HepG2 (cell line): ENCODE data around the gene AGER.

Experiments
- CEBPB ChIP-seq: IDR thresholded peaks from 2 replicates; pipeline ENCODE4 v1.6.1; 2011; ENCODE audit warnings: low read depth, low read length, improper control_type of control experiment, borderline replicate concordance
- CTCF ChIP-seq: sonication (generic); formaldehyde crosslinking; IDR thresholded peaks from 2 replicates; pipeline ENCODE4 v1.5.0; 2020; ENCODE audit warnings: mild to moderate bottlenecking, missing genetic modification reagents, moderate library complexity
- NFE2L1 ChIP-seq: sonication (generic); formaldehyde crosslinking; IDR thresholded peaks from 2 replicates; pipeline ENCODE4 v1.4.0; 2020; ENCODE audit warnings: missing genetic modification reagents, mild to moderate bottlenecking, borderline replicate concordance
- NFIB ChIP-seq: sonication (generic); formaldehyde crosslinking; IDR thresholded peaks from 2 replicates; pipeline ENCODE4 v1.9.0; 2021; ENCODE audit warnings: missing genetic modification reagents, mild to moderate bottlenecking, borderline replicate concordance
- RAD21 ChIP-seq: fragments of 450-650 bp; formaldehyde crosslinking; IDR thresholded peaks from 2 replicates; pipeline ENCODE4 v1.5.0; 2020; ENCODE audit warnings: mild to moderate bottlenecking
- RBFOX2 ChIP-seq: fragments of 200-400 bp; formaldehyde crosslinking; IDR thresholded peaks from 2 replicates; pipeline ENCODE4 v1.6.1; 2017; ENCODE audit warnings: low read depth, mild to moderate bottlenecking, low read length
- YEATS2 ChIP-seq: sonication (generic); formaldehyde crosslinking; IDR thresholded peaks from 2 replicates; pipeline ENCODE4 v1.4.0; 2020; ENCODE audit warnings: missing genetic modification reagents, borderline replicate concordance
- ZMYM4 ChIP-seq: sonication (generic); formaldehyde crosslinking; IDR thresholded peaks from 2 replicates; pipeline ENCODE4 v1.8.1; 2023; ENCODE audit warnings: mild to moderate bottlenecking, missing genetic modification reagents
- ZNF24 ChIP-seq: fragments of 450-650 bp; IDR thresholded peaks from 2 replicates; pipeline ENCODE4 v1.6.1; 2017; ENCODE audit warnings: antibody characterized with exemption, mild to moderate bottlenecking
- ZNF740 ChIP-seq: sonication (generic); formaldehyde crosslinking; IDR thresholded peaks from 2 replicates; pipeline ENCODE4 v1.4.0; 2020; ENCODE audit warnings: missing genetic modification reagents
- ZNF891 ChIP-seq: sonication (generic); formaldehyde crosslinking; IDR thresholded peaks from 2 replicates; pipeline ENCODE4 v1.5.0; 2020; ENCODE audit warnings: mild to moderate bottlenecking, missing genetic modification reagents

- TF ChIP-seq NFE2L1 (CRISPR knock-in tag), result peak; percentile 85; the same call in 1 of the 2 replicates
- TF ChIP-seq YEATS2 (CRISPR knock-in tag), result peak; percentile 93
- TF ChIP-seq ZNF740 (CRISPR knock-in tag), result peak; percentile 75
- no peak for TF ChIP-seq ZNF24
- TF ChIP-seq CTCF (CRISPR knock-in tag), result peak; percentile 50
- TF ChIP-seq ZNF891, result peak; percentile 7; the same call in 1 of the 2 replicates
- TF ChIP-seq ZMYM4, result peak; percentile 70
- no peak for TF ChIP-seq NFIB (CRISPR knock-in tag)
- peak; percentile 37 for TF ChIP-seq RAD21 (CRISPR knock-in tag)
- TF ChIP-seq RBFOX2, result peak; percentile 63
- 0 out of 2 replicates have a peak, but pooled peaks have one; percentile 1 for TF ChIP-seq CEBPB
Measured at GRCh38 chr6:32153564-32154513, 30.2 kb downstream of the AGER start, which contains the start of gene PPT2.
